Endothelial cell of umbilical vein (primary cell): ENCODE measurements around the gene ACTMAP. TPM values are rescaled to one million over a fixed set of nuclear protein-coding genes. Genes with fewer than 3 reads are reported as not detected.

Source experiments
- BruUV-seq: library from RNA; stranded (reverse); fragments of 400-500 nt; replicated peaks from 2 replicates; lab custom pipeline; 2021; lab: Mats Ljungman, UMichigan
- CTCF ChIA-PET: fragments of 300-600, 350-600 bp; sonication (Branson Sonifier 250); formaldehyde crosslinking; loops from one replicate; lab custom pipeline; 2021; ENCODE audit warnings: antibody characterized with exemption, inconsistent platforms; lab: Charles Lee
- POLR2A ChIA-PET: fragments of 300-600, 350-600 bp; sonication (Branson Sonifier 250); formaldehyde crosslinking; loops from one replicate; lab custom pipeline; 2021; ENCODE audit warnings: antibody characterized with exemption, inconsistent platforms; lab: Charles Lee
- DNase-seq: peaks from one replicate; pipeline ENCODE4 v3.0.0-alpha.2; 2011; ENCODE audit warnings: low read depth, low spot score
- FAIRE-seq: peaks from 2 replicates; lab custom pipeline; 2011; peaks lifted over from hg19 to GRCh38; lab: Jason Lieb, UNC
- H2AFZ ChIP-seq: 2 replicates; pipeline ENCODE4 v1.6.0; 2012; ENCODE audit warnings: low read depth, low read length, control low read depth, inconsistent platforms
- H3K27ac ChIP-seq: 2 replicates; pipeline ENCODE4 v1.5.1; 2011; ENCODE audit warnings: low read depth, mild to moderate bottlenecking, control low read depth, low read length, moderate library complexity; ENCODE audit not compliant: insufficient read depth
- H3K27me3 ChIP-seq, 2 experiments: 2 replicates each; pipeline versions ENCODE4 v1.6.0 to v1.6.1; 2011; ENCODE audit warnings: low read length in 2 of 2, mixed read lengths in 1 of 2; ENCODE audit not compliant: control insufficient read depth in 2 of 2, insufficient read depth in 2 of 2
- H3K36me3 ChIP-seq, 2 experiments: 2 replicates in 1 of 2; 3 replicates in 1 of 2; pipeline ENCODE4 v1.5.1; 2011; ENCODE audit warnings: low read length in 2 of 2, mild to moderate bottlenecking in 1 of 2, moderate library complexity in 1 of 2; ENCODE audit not compliant: control insufficient read depth in 2 of 2, insufficient read depth in 2 of 2; ENCODE audit errors: extremely low read depth in 1 of 2
- H3K4me1 ChIP-seq: 3 replicates; pipeline ENCODE4 v1.5.1; 2011; ENCODE audit warnings: mild to moderate bottlenecking, low read length; ENCODE audit not compliant: control insufficient read depth, insufficient read depth; ENCODE audit errors: extremely low read depth
- H3K4me2 ChIP-seq: 2 replicates; pipeline ENCODE4 v1.6.1; 2011; ENCODE audit warnings: low read length, control low read depth, mixed read lengths; ENCODE audit not compliant: insufficient read depth
- H3K4me3 ChIP-seq, 3 experiments: fragments of 200-600 bp in 1 of 3; sonication (generic), shearing (Covaris generic) in 1 of 3; replicated peaks in 1 of 3; 2 replicates each; pipeline ENCODE4 v1.5.1; 2011 to 2016; ENCODE audit warnings: control low read depth in 3 of 3, low read length in 3 of 3, mild to moderate bottlenecking in 2 of 3, inconsistent platforms in 1 of 3, low read depth in 1 of 3, moderate library complexity in 1 of 3; ENCODE audit not compliant: insufficient read depth in 1 of 3
- H3K79me2 ChIP-seq: 2 replicates; pipeline ENCODE4 v1.6.0; 2012; ENCODE audit warnings: low read length, inconsistent platforms; ENCODE audit not compliant: control insufficient read depth, insufficient read depth
- H3K9ac ChIP-seq: replicated peaks from 2 replicates; pipeline ENCODE3; 2011; ENCODE audit warnings: low read length, control low read depth; ENCODE audit not compliant: insufficient read depth; ENCODE audit errors: extremely low read depth
- H3K9me1 ChIP-seq: replicated peaks from 3 replicates; pipeline ENCODE4 v1.6.0; 2011; ENCODE audit warnings: mild to moderate bottlenecking, low read length; ENCODE audit not compliant: control insufficient read depth, insufficient read depth; ENCODE audit errors: extremely low read depth
- H3K9me3 ChIP-seq: replicated peaks from 2 replicates; pipeline ENCODE4 v1.5.1; 2012; ENCODE audit warnings: low read length, inconsistent platforms; ENCODE audit not compliant: control insufficient read depth, insufficient read depth
- H4K20me1 ChIP-seq: replicated peaks from 2 replicates; pipeline ENCODE3; 2011; ENCODE audit warnings: mild to moderate bottlenecking, low read length; ENCODE audit not compliant: control insufficient read depth, insufficient read depth; ENCODE audit errors: extremely low read depth
- CTCF ChIP-seq, 2 donors: IDR thresholded peaks; 1 replicate in 1 of 2; 2 replicates in 1 of 2; pipeline ENCODE4 v1.5.1; 2011; ENCODE audit warnings: low read length in 2 of 2, mild to moderate bottlenecking in 2 of 2, moderate library complexity in 2 of 2, control low read depth in 1 of 2, inconsistent platforms in 1 of 2, low read depth in 1 of 2; ENCODE audit not compliant: insufficient read depth in 1 of 2; ENCODE audit errors: extremely low read depth in 1 of 2
- EZH2 ChIP-seq: IDR thresholded peaks from 2 replicates; pipeline ENCODE4 v1.6.1; 2012; ENCODE audit warnings: borderline replicate concordance, low read depth, mild to moderate bottlenecking, moderate library complexity, low read length, inconsistent platforms; ENCODE audit not compliant: severe bottlenecking
- FOS ChIP-seq: IDR thresholded peaks from 2 replicates; pipeline ENCODE4 v1.6.1; 2011; ENCODE audit warnings: mild to moderate bottlenecking, low read length, moderate library complexity, borderline replicate concordance; ENCODE audit not compliant: insufficient read depth
- GATA2 ChIP-seq: IDR thresholded peaks from 2 replicates; pipeline ENCODE4 v1.7.0; 2011; ENCODE audit warnings: low read depth, mild to moderate bottlenecking, moderate library complexity, mixed read lengths, low read length; ENCODE audit not compliant: insufficient read length, insufficient read depth
- JUN ChIP-seq: IDR thresholded peaks from 2 replicates; pipeline ENCODE4 v1.6.1; 2011; ENCODE audit warnings: borderline replicate concordance, low read depth; ENCODE audit not compliant: insufficient read length, insufficient read depth
- MAX ChIP-seq: IDR thresholded peaks from 2 replicates; pipeline ENCODE4 v1.6.1; 2011; ENCODE audit not compliant: insufficient read depth, insufficient read length
- MYC ChIP-seq: IDR thresholded peaks from one replicate; pipeline ENCODE4 v1.6.1; 2011; ENCODE audit warnings: mild to moderate bottlenecking, low read depth, low read length
- POLR2A ChIP-seq: IDR thresholded peaks from 2 replicates; pipeline ENCODE4 v1.6.1; 2012; ENCODE audit warnings: low read depth, mild to moderate bottlenecking, control low read depth, low read length
- POLR2AphosphoS5 ChIP-seq: IDR thresholded peaks from 2 replicates; pipeline ENCODE4 v1.6.1; 2012; ENCODE audit warnings: low read depth, mild to moderate bottlenecking, control low read depth, low read length, moderate library complexity; ENCODE audit not compliant: insufficient read depth
- dilution Hi-C: fragments of 300-500 bp; cut with MboI; formaldehyde crosslinking; loops from one replicate; pipeline ENCODE4 v1.15.0; 2019; ENCODE audit warnings: low sequenced_read_pairs; ENCODE audit not compliant: extremely low pct_ligation_motif_present
- intact Hi-C: fragments of 100-400 bp; cut with micrococcal nuclease; formaldehyde crosslinking; loops from one replicate; pipeline ENCODE4 v1.10.0; 2022
- polyA plus RNA-seq, 4 experiments: library from polyadenylated mRNA; depleted of rRNA in 3 of 4; stranded (reverse) in 3 of 4; unstranded in 1 of 4; fragments of >200 nt; gene quantifications; 2 replicates each; pipeline versions ENCODE4 v1.2.1 to v1.2.3, GENCODE V29; 2011 to 2012; ENCODE audit warnings: missing spikeins in 1 of 4
- total RNA-seq: library from RNA; stranded (reverse); gene quantifications from 2 replicates; pipeline ENCODE4 v1.2.3, GENCODE V29; 2021

Gene ACTMAP
- total and polyA plus RNA-seq, 2 donors (not counting 3 experiments of a cell fraction or from before 2014, with no cell fraction given) = 5.2 to 9.1 TPM

- CTCF ChIA-PET = interaction anchor here (0.9 to 1.1 kb wide), 3 partner anchors 21 to 74 kb away, joined by 3 read pairs; partner anchors contain the start of genes EGLN2 and RAB4B
- no peaks in the 10 kb centered on the region for H3K27me3 ChIP-seq
- no peaks in the 10 kb centered on the region for H4K20me1 ChIP-seq
- no peak for TF ChIP-seq GATA2
- TF ChIP-seq FOS = no peak
- TF ChIP-seq EZH2 = no peak
- TF ChIP-seq POLR2AphosphoS5 = no peak
- TF ChIP-seq JUN = no peak
- no peak for TF ChIP-seq POLR2A
- no peak for TF ChIP-seq MAX
- TF ChIP-seq MYC = no peak
- TF ChIP-seq CTCF (IDR thresholded peaks at IDR 0.05; ENCODE audit: extremely low read depth in 1 of 2, insufficient read depth in 1 of 2, low read depth in 1 of 2, low read length in 2 of 2) = no peak
- H3K36me3 ChIP-seq = peaks cover 4 to 12% of the 10 kb centered on the region in 2 experiments
- BruUV-seq = no TSS peak
- intact Hi-C loops (no loop called here), dilution Hi-C loops (no loop called here)
- FAIRE-seq = no peak
- H3K9me3 ChIP-seq = no peaks in the 10 kb centered on the region
- peaks cover 36% of the 10 kb centered on the region for H3K79me2 ChIP-seq
- H3K4me2 ChIP-seq = no peak overlapping the region
- H3K4me1 ChIP-seq = peaks cover 34% of the 10 kb centered on the region
- H3K27ac ChIP-seq = no peak overlapping the region
- H3K9ac ChIP-seq = no peak overlapping the region
- no peak for DNase-seq
- H2AFZ ChIP-seq = no peak overlapping the region
- POLR2A ChIA-PET = no interaction called here
- H3K4me3 ChIP-seq = no peak overlapping the region
- no peaks in the 10 kb centered on the region for H3K9me1 ChIP-seq
Observed at GRCh38 chr19:40724315-40724714, 26.0 kb downstream of the ACTMAP start.
